LNCaP clone FGC (cell line): ENCODE measurements around the gene LDLRAD3.

ENCODE experiments used
- DNase-seq: peaks from one replicate; pipeline ENCODE4 v3.0.0-alpha.2; 2011; ENCODE audit warnings: low read depth
- H3K4me3 ChIP-seq: 2 replicates; pipeline ENCODE4 v1.5.1; 2011; ENCODE audit warnings: mild to moderate bottlenecking, low read depth, low read length, control low read depth
- TF ChIP-seq, protein P1 (sequence below): IDR thresholded peaks from 2 replicates; pipeline ENCODE4 v1.5.1; 2012; ENCODE audit warnings: mild to moderate bottlenecking; ENCODE audit not compliant: control insufficient read depth, insufficient read depth; ENCODE audit errors: extremely low read depth

The LDLRAD3 gene

DNA sequence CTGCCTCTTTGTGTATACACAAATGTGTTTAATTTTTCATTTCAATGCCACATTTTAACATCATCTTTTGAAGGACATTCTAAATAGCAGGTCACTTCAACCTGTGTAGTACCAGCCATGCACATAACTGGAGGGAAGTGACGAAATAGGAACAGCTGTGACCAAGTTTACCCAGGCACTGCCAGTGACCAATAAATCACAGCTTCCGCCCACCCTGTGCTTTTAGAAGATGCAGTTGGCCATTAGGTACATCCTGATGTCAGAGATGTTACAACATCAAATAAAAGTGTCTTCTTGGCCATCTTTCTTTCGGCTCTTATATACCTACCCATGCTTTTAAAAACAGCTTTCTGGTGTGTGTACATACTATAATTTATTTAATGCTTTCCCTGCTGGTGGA, 7.8 kb downstream of the LDLRAD3 start:
- DNase-seq, result peak; percentile 54
- no peak overlapping the region for H3K4me3 ChIP-seq
- TF ChIP-seq, protein P1, sequence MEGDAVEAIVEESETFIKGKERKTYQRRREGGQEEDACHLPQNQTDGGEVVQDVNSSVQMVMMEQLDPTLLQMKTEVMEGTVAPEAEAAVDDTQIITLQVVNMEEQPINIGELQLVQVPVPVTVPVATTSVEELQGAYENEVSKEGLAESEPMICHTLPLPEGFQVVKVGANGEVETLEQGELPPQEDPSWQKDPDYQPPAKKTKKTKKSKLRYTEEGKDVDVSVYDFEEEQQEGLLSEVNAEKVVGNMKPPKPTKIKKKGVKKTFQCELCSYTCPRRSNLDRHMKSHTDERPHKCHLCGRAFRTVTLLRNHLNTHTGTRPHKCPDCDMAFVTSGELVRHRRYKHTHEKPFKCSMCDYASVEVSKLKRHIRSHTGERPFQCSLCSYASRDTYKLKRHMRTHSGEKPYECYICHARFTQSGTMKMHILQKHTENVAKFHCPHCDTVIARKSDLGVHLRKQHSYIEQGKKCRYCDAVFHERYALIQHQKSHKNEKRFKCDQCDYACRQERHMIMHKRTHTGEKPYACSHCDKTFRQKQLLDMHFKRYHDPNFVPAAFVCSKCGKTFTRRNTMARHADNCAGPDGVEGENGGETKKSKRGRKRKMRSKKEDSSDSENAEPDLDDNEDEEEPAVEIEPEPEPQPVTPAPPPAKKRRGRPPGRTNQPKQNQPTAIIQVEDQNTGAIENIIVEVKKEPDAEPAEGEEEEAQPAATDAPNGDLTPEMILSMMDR, result no peak

DNA sequence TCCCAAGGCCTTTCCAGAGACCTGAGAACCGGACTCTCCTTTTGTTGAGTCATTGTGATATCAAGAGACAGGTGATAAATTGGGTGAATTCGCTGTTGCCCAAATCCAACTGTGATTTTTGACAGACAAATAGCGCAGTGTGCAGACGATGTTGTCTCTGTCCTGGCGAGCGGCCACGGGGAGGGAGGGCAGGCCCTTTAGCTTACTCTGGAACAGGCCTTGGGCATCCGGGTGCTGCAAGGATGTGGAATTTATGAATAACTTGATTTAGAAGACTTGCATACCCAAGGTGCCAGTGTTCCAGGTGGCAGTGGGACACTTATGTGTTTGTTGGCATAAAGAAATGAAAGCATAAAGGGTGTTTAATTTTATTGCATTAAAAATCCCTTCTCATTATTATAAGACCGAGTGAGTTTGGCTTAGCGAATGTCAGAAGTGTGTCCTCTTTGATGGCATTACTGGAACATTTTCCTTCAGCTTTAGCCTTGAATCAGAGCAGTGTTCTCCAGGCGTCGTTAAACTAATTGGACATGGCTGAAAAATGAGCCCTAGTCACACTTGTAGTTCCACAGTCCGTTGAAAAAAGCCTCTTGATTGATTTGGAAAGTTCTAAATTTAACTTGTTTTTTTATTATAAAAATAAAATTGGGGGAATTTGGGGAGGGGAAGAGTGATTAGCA, 9.4 kb downstream of the LDLRAD3 start:
- peak; percentile 54 for DNase-seq
- H3K4me3 ChIP-seq, result no peak overlapping the region
- TF ChIP-seq, protein P1, result no peak

DNA sequence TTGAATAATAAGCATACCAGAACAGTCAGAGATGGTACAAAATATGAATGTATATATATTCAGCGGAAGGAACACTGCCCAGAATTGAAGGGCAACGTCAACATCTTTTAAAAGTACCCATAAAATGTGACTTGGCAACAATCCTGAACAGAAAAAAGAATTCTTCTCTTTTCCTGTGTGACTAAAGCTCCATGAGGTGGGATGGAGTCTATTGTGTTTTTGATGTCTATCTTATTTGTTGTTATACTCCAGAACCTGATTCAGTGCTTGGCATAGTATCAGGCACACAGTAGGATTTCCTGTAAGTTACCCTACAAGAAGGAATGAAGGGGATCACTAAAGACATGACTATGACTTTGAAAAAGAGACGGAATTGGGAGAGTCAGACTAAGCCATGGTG, 10.3 kb downstream of the LDLRAD3 start:
- H3K4me3 ChIP-seq, result no peak overlapping the region
- TF ChIP-seq, protein P1, result no peak
- no peak for DNase-seq

DNA sequence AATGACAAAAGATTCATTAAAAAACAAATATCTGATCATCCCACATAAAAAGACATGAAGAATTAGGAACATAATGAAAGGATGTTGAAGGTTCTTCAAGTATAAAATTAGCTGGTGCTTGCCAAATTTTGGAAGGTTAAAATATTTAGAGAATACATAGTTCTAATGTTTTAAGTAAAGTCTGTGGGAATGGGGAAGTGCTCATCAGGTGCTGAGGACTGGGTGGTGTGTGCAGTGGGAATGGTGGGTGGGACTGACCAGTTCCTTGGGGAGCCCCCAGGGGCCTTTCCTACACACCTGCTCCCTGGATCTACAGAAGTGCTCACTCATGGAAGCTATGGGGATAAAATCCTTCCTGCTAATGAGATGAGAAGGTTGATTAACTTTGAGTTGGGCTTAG, 11.8 kb downstream of the LDLRAD3 start:
- no peak overlapping the region for H3K4me3 ChIP-seq
- DNase-seq, result no peak
- TF ChIP-seq, protein P1, result no peak

DNA sequence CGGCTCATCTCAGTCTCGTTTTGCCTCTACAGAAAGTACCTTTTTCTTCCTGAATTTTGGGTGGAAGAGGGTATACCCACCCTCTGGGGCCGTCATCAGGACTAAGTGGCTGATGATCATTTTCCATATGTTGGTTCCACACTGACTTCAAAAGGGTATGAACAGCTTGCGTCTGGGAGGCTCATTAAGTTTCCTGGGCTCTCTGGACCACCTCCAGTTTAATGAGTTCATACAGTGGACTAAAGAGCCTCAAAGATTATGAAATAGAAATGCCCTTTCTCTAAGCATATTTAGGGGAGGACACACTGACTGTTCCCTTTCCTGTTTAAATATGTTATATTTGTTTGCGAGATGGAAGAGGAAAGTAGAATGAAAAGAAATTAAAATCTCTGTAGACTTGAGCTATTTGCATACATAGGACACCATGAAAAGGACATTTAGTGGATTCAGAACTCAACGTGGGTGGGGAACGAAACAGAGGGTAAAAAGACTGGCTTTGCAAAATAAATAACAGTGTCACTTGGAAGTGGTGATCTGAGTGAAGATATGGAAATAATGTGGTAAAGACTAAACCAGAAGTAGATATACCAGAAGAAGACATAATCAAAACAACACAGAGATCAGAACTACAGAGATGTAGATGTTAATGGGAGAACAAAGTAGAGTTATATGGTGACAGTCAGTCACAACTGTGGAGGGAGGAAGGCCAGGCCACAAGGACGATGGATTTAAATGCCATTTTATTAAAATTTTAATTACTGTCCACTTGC, 18.7 kb downstream of the LDLRAD3 start:
- no peak for DNase-seq
- TF ChIP-seq, protein P1, result no peak
- no peak overlapping the region for H3K4me3 ChIP-seq

DNA sequence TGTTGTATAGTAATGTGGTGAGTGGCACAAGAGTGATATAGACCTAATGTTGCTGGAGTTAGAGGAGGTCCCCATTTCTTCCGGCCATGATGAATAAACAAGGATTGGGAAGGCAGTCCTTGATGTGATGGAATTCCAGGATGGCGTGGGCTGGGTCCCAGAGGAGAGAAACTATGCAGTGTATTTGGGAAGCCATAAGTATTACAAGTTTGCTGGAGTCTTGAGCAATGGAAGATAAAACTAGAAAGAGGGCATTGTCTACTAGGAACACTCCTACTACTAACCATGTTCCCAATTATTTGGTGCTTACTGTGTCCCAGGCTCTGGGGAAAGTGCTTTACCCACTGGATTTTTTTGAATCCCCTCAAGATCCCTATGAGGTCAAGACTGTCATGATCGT, 20.0 kb downstream of the LDLRAD3 start:
- H3K4me3 ChIP-seq, result no peak overlapping the region

More for the DNA sequence above, 20.0 kb downstream of the LDLRAD3 start:
- no peak for DNase-seq
- TF ChIP-seq, protein P1, result no peak
